Mesenteric fat pad (tissue), 1 donor: ENCODE measurements around the gene CAPRIN1. TPM values are rescaled to one million over a fixed set of nuclear protein-coding genes. Genes with fewer than 3 reads are reported as not detected.

Source experiments
- DNase-seq: peaks from one replicate; pipeline ENCODE4 v3.0.0-alpha.2; 2020; ENCODE audit warnings: low spot score
- total RNA-seq: library from RNA; stranded (reverse); fragmentation: NEBNext Ultra II Directional; extraction: Animal tissue kit (Norgen Biotek cat#: 25700); gene quantifications from one replicate; pipeline ENCODE4 v1.2.1, GENCODE V29; 2021
- donor health status: DM: yes; HTN: yes; CAD: no.

The CAPRIN1 gene
- total RNA-seq, 1 donor from 2014 or later = 178 TPM

- no peak for DNase-seq
These were observed 87.8 kb downstream of the CAPRIN1 start for GRCh38 chr11:34139346-34139745.

DNA sequence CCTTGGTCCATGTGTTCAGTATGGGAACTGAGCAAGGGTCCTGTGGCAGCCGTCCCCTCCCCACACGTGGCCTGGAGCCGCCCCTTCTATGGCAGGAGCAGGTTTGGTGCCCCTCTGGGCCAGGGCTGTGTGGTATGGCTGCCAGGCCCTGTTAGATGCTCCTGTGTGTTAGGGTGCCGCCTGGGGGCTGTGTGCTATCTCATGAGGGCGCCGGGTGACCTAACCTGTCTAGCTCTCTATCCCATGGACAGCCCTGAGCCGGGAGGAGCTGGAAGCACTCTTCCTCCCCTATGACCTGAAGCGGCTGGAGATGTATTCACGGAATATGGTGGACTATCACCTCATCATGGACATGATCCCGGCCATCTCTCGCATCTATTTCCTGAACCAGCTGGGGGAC is 88.6 kb downstream of the CAPRIN1 start:
- DNase-seq = no peak

GRCh38 chr11:34143048-34143447 is 91.5 kb downstream of the CAPRIN1 start:
- DNase-seq = no peak

GRCh38 chr11:34145073-34145472 is 93.5 kb downstream of the CAPRIN1 start:
- DNase-seq = no peak

- no peak for DNase-seq
These were observed 94.4 kb downstream of the CAPRIN1 start for GRCh38 chr11:34145847-34146381.

GRCh38 chr11:34146411-34146810 is 94.9 kb downstream of the CAPRIN1 start:
- no peak for DNase-seq

DNA sequence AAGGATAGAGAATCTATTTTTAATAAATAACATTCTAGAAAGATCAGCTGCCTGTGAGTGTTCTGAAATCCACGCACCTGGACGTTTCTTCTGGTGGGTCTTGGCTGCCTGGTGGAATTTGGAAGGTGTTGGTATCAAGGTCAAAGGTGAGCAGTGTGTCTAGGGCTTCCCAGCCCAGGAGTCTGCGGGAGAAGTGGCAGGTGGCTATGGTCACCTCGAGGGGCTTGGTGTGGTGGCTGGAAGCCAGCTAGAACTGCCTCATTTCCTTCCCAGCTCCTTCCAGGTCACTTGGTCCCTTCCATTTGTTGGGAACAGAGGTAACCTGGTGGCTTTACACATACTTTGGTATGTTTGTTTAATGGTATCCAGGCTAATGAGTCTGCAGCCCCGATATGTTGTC is 95.3 kb downstream of the CAPRIN1 start:
- no peak for DNase-seq

DNA sequence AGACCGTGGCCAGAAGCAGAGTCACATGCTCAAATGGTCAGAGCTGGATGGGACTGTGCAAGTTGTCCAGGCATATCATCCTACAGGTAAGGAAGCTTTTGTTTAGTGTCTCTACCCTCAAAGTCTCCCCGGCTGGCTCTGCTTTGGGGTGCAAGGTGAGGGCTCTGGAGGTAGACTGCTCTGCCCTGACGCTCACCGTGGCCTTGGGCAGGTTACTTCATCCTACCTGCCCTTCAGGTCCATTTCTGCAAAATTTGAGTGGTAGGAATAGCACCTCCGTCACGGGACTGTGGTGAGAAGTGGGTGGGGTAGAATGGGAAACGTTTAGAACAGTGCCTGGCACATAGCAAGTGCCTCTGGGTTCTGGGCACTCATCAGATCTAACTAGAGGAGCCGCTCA is 96.0 kb downstream of the CAPRIN1 start:
- DNase-seq = no peak

- DNase-seq = no peak
These were observed 97.1 kb downstream of the CAPRIN1 start for GRCh38 chr11:34148504-34149165.

- DNase-seq = no peak
These were observed 97.7 kb downstream of the CAPRIN1 start for GRCh38 chr11:34149274-34149673.

GRCh38 chr11:34149786-34150185 is 98.3 kb downstream of the CAPRIN1 start:
- DNase-seq = no peak

DNA sequence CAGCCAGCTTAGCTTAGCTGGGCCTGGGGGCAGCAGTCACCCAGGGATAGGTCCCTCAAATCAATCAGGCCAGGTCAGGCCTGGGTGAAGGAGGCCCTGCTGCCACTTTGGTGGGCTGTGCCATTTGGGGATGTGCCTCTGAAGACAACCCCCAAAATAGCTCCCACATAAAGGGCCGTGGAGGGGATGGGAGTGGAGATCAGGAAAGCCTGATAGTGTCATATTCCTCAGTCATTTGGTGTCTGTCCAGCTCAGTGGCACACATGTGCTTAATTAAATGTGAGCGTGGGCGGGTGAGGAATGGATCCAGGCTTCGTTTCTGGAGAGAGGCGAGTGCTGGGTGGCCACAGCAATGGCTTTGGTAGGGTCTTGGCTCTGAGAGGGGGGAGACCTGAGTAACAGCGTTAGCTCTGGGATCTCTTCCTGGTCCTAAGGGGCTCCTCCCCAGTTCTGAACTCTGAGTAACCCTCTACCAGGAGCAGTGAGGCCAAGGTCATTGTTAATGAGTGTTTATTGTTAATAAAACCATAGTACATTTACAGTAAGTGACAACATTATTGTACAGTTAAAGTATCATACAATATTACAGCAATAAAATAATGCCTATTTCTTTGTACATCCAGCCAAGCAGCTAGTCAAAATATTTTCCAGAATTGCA is 99.1 kb downstream of the CAPRIN1 start:
- DNase-seq = no peak

Other genes with a start within 250 kb of the CAPRIN1 start
- gene LMO2, start 159.7 kb upstream of the CAPRIN1 start, total RNA-seq = 27.3 TPM
- gene NAT10, start 53.9 kb downstream of the CAPRIN1 start, total RNA-seq = 46.6 TPM